MM.1S (cell line): ENCODE results near the gene NCDN.

Source experiments
- EZH2 ChIP-seq: fragments of 300-600 bp; sonication (generic); optimal IDR thresholded peaks from 2 replicates; pipeline ENCODE3; 2017; ENCODE audit warnings: low read depth, mild to moderate bottlenecking, antibody characterized with exemption, low read length, mixed read lengths
- EZH2phosphoT487 ChIP-seq: fragments of 300-600 bp; sonication (generic); IDR thresholded peaks from 2 replicates; pipeline ENCODE4 v1.6.1; 2018; ENCODE audit warnings: antibody characterized with exemption, low read length
- TF ChIP-seq, protein P1 (sequence below): fragments of 300-600 bp; sonication (generic); IDR thresholded peaks from 2 replicates; pipeline ENCODE4 v1.5.1; 2016; ENCODE audit warnings: antibody characterized with exemption, low read length, mixed read lengths

DNA sequence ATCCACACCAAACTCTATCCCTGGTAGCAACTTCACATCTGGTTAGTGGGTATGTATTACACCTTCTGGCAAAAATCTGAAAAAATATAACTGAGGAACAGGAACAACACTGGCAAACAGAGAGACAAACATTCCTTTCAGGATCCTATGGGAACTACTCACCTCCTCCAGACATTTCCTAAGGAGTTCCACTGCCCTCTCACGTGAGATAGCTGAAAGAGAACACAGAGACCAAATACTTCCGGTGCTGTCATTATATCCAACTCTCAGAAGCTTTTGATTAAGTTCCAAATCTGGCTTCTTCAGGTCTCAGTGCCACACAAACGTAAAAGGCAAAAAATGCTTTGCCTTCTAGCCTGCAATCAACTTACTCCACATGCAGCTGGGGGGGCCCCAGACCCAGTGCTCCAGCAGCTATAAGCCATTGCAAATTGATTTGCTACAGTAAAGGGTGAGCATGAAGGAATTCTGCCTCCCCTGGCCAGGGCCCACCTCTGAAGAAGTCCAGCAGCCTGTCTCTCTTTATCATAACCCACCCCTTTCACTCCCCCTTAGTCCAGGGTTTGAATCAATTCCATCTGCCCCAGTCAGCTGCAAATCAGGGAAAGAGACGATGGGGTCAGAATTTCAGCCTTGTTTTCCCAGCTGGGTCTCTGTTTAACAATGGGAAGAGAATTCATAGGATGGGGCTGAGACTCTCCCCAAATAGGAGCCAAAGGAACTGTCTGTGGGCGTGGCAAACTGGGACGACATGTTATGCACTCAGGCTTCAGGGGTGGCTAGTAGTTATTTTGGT is 47.7 kb downstream of the NCDN start:
- TF ChIP-seq, protein P1, sequence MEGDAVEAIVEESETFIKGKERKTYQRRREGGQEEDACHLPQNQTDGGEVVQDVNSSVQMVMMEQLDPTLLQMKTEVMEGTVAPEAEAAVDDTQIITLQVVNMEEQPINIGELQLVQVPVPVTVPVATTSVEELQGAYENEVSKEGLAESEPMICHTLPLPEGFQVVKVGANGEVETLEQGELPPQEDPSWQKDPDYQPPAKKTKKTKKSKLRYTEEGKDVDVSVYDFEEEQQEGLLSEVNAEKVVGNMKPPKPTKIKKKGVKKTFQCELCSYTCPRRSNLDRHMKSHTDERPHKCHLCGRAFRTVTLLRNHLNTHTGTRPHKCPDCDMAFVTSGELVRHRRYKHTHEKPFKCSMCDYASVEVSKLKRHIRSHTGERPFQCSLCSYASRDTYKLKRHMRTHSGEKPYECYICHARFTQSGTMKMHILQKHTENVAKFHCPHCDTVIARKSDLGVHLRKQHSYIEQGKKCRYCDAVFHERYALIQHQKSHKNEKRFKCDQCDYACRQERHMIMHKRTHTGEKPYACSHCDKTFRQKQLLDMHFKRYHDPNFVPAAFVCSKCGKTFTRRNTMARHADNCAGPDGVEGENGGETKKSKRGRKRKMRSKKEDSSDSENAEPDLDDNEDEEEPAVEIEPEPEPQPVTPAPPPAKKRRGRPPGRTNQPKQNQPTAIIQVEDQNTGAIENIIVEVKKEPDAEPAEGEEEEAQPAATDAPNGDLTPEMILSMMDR: no peak
- TF ChIP-seq EZH2: no peak
- no peak for TF ChIP-seq EZH2phosphoT487
